ENCODE measurements around the gene CLEC2B.

CLEC2B gene

DNA sequence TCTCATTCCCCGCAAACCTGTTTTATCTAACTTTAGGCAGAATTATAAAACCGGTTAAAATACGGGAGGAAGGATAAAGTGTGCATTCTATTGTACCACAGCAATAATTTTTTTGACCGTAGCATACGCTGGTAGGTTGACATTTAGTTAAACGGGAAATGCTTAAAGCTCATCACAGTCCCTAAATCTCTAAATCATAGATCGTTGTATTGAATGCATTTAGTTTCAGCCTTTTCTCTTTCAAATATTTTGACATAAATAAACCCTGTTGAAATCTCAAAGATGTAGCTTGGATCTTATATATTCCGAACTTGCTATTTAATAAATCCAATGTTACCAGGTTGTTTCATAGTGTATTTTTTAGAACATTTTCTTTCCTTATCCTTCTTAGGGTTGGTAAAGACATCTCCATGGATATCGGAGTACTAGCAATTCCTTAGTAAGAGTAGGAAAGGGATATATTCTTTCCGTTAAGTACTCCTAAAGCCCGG lies 798 bp downstream of the CLEC2B start:
- no peak for DNase-seq

- no peak for DNase-seq
These were observed 1.6 kb downstream of the CLEC2B start for GRCh38 chr12:9867531-9867930.

- DNase-seq, result no peak
These were observed 2.3 kb downstream of the CLEC2B start for GRCh38 chr12:9866860-9867269.

DNA sequence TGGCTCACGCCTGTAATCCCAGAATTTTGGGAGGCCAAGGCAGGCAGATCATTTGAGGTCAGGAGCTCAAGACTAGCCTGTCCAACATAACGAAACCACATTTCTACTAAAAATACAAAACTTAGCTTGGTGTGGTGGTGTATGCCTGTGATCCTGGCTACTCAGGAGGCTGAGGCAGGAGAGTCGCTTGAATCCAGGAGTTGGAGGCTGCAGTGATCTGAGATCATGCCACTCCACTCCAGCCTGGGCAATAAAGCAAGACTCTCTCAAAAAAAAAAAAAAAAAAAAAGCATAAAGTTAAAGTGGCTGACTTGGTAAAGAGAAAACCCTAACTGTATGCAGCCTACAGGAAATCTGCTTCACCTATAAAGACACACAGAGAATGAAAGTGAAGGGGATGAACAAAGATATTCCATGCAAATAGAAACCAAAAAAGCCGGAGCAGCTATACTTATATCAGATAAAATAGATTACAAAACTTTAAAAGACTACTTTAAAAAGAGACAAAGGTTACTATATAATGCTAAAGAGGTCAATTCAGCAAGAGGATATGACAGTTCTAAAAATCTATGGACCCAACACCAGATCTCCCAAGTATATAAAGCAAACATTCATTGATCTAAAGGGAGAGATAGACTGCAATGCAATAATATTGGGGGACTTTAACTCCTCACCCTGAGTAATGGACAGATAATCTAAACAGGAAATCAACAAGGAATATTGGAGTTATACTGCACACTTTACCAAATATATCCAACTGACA lies 4.1 kb downstream of the CLEC2B start:
- DNase-seq, result no peak

DNA sequence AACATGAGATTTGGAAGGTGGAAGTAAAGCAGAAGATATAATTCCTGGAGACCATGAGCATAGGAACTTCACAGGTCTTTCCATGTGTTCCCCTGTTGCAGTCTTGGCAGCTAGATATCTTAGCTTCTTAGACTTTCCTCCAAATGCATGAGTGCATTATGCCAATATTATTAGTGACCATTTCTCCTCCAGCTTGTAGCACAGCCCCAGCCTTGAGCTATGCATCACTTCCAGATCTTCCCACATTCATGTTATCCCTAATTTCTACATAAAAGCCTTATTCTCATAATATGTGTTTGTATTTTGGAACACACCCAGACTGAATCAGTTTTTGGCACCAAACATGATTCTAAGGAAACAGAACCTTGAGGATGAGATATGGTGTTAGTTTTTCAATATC lies 11.0 kb downstream of the CLEC2B start:
- DNase-seq, result no peak

GRCh38 chr12:9856894-9857293 lies 12.3 kb downstream of the CLEC2B start:
- no peak for DNase-seq

DNA sequence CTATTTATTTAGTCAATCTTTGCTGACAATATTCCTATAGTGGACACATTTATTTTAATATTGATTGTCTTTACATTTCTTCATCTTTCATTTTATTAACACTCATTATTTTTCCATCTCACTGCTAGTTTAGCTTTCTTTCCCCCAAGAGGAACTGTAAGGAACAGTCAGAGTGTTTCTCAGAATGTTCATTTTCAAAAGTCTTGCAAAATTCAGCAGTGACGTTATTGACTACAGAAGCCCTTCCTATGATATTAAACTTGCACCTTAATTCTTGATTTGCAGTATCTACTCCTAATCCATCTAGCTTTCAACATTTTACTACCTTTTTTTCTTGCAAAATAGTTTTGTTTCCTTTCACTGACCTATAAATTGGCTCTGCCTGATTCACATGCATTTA lies 13.0 kb downstream of the CLEC2B start:
- DNase-seq, result no peak

DNA sequence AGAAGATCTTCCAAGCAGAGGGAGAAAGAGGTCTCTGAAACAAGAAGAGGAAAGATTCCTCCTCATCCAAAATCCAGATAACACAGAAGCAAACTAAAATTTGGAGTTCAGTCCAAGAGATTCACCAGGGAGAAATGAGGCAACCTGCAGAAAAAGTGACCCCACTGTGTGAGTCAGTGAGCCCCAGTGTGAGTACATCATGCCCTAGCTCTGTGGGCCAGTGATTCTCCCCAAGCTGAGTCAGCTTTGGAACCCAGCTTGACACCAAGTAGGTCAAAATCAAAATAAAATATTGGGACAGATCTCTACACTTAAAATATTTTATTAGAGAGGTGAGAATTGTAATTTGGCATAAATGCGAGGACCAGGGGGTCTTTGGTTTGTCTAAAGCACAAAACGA lies 17.2 kb downstream of the CLEC2B start:
- DNase-seq, result no peak

- no peak for DNase-seq
These were observed 18.1 kb downstream of the CLEC2B start for GRCh38 chr12:9851050-9851449.

GRCh38 chr12:9848899-9849298 lies 20.3 kb downstream of the CLEC2B start:
- no peak for DNase-seq

GRCh38 chr12:9843407-9843806 lies 25.7 kb downstream of the CLEC2B start:
- no peak for DNase-seq

GRCh38 chr12:9831720-9832119 lies 37.4 kb downstream of the CLEC2B start:
- no peak for DNase-seq

GRCh38 chr12:9829982-9830381 lies 39.2 kb downstream of the CLEC2B start:
- DNase-seq, result no peak

DNA sequence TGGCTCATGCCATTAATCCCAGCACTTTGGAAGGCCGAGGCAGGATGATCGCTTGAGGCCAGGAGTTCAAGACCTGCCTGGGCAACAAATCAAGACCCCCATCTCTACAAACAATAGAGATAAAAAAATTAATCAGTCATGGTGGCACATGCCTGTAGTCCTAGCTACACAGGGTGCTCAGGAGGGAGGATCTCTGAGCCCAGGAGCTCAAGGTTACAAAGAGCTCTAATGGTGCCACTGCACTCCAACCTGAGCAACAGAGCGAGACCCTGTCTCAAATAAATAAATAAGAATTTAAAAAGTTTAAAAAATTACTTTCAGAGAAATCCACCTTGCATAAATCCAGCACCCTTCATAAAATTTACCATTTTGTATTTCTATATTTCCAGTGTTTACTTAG lies 39.7 kb downstream of the CLEC2B start:
- DNase-seq, result no peak

DNA sequence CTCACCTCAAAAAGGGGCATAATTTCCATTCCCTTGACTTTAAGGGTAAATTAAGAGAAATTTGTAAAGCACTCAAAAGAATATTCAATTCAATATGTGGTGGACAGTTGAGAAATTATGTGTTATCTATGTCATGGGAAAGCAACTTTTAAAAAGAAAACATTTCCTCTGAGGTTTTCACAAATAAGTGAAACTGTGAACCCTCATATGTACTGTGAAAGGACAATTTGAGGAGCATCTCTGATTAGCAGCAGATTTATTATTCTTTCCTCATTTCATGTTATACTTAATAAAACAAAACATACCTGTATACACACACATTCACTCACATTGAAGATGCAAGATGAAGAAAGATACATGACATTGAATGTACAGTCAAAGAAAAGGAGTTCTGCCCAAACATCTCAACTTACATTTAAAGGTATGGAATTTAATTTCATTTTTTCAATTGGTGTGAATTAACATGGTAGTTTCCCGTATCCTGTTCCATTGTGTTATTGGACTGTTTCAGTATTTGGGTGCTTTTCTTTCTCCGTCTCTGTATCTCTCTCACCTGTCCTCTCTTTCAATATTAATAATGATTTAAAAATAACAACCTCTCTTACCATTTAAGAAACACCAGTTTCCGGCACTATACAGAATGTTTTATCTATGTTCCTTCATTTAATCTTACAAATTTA lies 41.8 kb downstream of the CLEC2B start, which contains the start of gene KLRF1:
KLRF1 (plus strand) TSS at position 273 of the 680 bp plus-strand sequence; CDS start at position 337, 64 bp downstream.
- no peak for DNase-seq

DNA sequence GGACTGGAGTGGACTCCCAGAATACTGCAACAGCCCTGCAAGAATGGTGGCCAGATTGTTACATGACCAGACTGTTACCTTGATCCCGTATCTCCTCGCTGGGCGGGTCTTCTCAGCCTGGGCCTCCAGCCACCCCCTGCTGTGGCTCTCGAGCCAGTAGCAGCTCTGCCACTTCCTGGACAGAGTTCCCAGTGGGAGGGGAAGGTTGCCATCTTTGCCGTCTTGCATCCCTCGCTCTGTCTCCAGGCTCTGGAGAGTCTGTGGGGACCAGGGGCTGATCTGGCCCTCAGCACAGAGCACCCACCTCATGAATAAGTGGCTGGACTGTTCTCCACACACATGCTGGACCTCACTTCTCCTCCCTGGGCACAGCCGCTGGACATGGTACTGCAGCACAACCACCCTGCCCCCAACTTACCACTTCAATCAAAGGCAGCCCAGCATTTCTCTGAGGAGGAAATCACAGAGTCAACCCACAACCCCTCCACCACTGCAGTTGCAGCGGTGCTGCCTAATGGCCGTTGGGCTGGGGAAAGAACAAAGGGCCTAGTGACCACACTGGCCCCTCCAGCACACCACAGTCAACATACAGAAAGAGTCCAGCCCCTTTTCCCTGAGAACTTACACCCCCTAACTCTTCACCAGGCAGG lies 48.7 kb downstream of the CLEC2B start:
- DNase-seq, result no peak

- DNase-seq, result peak; percentile 93 to 96
These were observed 55.0 kb downstream of the CLEC2B start for GRCh38 chr12:9813821-9814798.

DNA sequence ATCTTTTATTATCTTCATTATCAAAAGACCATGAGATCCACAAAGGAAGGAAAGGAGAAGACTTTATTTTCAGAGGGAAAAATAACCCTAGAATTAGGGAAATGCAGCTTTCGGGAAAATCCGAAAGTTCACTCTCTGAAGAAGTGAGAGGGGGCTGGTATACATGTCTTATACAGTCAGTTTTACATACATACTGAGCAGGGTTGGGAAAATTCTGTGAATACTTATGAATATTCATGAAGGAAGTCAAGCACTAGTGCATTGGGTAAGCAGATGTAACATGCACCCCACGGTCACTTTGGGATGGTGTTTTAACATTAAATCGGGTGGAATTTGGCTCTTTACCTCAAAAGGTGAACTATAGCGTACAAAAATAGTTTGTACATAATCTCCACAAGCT lies 57.5 kb downstream of the CLEC2B start:
- DNase-seq, result no peak

DNA sequence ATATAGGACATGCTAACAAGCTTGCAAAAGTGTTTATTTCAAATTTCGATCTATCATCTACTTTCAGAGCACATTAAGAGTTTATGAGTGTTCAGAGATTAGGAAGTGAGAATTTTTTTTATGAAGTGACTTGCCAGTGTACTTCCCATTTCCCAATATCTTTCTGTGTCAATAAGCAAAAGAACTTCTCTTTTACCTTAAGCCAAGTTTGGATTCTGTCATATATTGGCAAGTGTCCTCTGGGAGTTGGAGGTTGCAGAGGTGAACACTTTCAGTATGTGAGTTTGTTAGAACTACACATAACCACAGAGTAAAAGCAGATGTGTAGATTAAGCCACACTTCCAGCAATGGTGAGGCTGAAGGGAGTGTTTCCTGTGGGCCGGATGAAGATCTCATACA lies 58.5 kb downstream of the CLEC2B start:
- no peak for DNase-seq

- DNase-seq, result no peak
These were observed 59.3 kb downstream of the CLEC2B start for GRCh38 chr12:9809866-9810265.

DNA sequence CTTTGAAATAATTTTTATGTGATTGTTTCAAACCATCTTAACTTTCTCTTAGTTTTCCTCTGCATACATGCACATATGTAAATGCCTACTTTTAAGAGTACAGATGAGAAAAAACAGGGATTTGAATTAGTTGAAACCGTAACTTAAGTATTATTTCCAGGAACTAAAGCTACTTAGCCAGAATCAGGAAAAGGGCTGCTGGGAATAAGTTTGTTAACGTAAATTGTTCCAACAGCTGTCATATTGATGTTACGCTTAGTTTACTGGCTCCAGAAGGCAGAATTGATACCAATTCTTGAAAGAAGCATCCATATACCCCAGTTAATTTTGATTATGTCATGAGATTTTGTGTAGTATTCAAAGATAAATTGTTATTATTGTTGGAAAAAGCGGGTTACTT lies 59.8 kb downstream of the CLEC2B start:
- DNase-seq, result no peak

- no peak for DNase-seq
These were observed 60.6 kb downstream of the CLEC2B start for GRCh38 chr12:9808504-9808903.

GRCh38 chr12:9806714-9807113 lies 62.4 kb downstream of the CLEC2B start:
- DNase-seq, result no peak

Measured in stimulated activated CD4-positive, alpha-beta T cell treated with anti-CD3 and anti-CD28 coated beads, Interleukin-2, amount 100 ng/mL, for 48 hours (primary cell).